Stimulated activated naive CD8-positive, alpha-beta T cell treated with anti-CD3 and anti-CD28 coated beads, Interleukin-15, amount 100 ng/mL, for 72 hours (primary cell): ENCODE results near the gene DBNDD1.
"Not testable (repeated sequence)": the region's sequence is repeated elsewhere in the genome, so short reads cannot be mapped to it uniquely, and the experiment has no call there.

ENCODE experiments used
- ATAC-seq: fragments of 150-1000 bp; cut with Tn5 transposase; 2 replicates; pipeline ENCODE4 v1.10.0; 2021; ENCODE audit warnings: mild to moderate bottlenecking, moderate library complexity
- DNase-seq, 2 donors: peaks; one replicate each; pipeline ENCODE4 v3.0.0; 2021 to 2022
- H3K27ac Mint-ChIP-seq, 2 donors: one replicate each; pipeline ENCODE4 v1.8.0; 2022; ENCODE audit warnings: mild to moderate bottlenecking in 2 of 2, mixed read lengths in 2 of 2, moderate library complexity in 2 of 2
- H3K27me3 Mint-ChIP-seq: one replicate; pipeline ENCODE4 v1.8.0; 2022; ENCODE audit warnings: mixed read lengths
- H3K4me1 Mint-ChIP-seq: one replicate; pipeline ENCODE4 v1.8.0; 2022; ENCODE audit warnings: mild to moderate bottlenecking, mixed read lengths
- H3K4me3 Mint-ChIP-seq, 2 donors: one replicate each; pipeline ENCODE4 v1.8.0; 2022; ENCODE audit warnings: mild to moderate bottlenecking in 2 of 2, mixed read lengths in 2 of 2, moderate library complexity in 1 of 2
- H3K9me3 Mint-ChIP-seq, 2 donors: one replicate each; pipeline ENCODE4 v1.8.0; 2022; ENCODE audit warnings: mixed read lengths in 2 of 2

DBNDD1 gene

DNA sequence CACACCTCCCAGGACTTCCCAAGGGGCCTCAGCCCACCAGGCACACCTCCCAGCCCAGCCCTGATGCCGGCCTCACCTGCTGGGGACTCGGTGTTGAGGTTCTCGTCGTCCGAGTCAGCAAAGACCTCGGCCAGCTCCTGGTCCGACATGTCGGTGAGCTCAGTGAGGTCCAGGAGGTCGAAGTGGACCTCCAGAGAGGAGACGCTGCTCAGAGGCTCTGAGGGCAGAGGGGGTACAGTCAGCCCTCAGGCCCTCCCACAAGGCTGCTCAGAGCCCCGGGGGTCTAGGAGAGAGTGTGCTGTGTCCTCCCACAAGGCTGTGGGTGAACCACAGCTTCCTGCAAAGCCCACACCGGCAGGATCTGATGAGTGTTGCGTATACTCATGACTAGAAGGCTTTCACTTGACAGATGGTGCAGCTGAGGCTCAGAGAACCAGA, 10.5 kb downstream of the DBNDD1 start:
- peak; percentile 98 for ATAC-seq
- Mint-ChIP-seq H3K4me1 (peaks cover 29% of the 10 kb centered on the region), H3K27ac (peak overlapping the region; percentile 70 to 96), H3K27me3 (peaks cover 8% of the 10 kb centered on the region), H3K4me3 (peak overlapping the region; percentile 83 to 86), H3K9me3 (no peaks in the 10 kb centered on the region)
- DNase-seq = peak; percentile 66 to 79

DNA sequence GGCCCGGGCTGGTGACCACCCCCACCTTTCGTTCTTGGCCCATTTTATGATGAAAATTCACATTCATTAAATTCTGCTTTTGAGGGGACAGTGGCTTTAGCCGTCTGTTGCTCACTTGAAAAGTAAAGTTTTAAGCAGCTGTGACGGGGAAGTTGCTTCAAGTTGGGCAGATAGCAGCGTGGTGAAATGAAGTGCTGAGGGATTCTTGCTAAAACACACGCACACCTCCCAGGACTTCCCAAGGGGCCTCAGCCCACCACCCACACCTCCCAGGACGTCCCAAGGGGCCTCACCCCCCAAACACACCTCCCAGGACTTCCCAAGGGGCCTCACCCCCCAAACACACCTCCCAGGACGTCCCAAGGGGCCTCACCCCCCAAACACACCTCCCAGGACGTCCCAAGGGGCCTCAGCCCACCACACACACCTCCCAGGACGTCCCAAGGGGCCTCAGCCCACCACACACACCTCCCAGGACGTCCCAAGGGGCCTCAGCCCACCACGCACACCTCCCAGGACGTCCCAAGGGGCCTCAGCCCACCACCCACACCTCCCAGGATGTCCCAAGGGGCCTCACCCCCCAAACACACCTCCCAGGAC, 11.5 kb downstream of the DBNDD1 start:
- ATAC-seq = not testable (repeated sequence)
- H3K4me1 Mint-ChIP-seq = peaks cover 23% of the 10 kb centered on the region

DNA sequence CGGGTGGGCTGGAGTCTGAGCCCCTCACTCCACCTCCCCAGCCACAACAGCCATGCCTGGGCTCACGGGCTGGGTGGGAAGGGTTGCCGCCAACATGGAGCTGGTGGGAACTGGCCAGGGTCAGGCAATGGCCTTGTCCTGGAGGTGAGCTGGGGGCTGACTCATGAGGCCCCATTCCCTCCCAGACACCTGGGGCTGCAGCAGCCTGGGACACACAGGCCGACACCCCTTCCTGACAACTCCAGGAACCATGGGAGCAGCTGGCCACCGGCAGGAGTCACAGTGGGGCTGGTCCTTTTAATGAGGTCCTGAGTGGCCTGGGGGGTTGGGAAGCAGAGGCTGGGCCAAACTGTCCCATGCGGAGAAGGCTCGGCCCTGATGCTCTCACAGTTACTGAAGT, 12.2 kb downstream of the DBNDD1 start:
- ATAC-seq (no peak), DNase-seq (no peak)
- Mint-ChIP-seq H3K4me3 (no peak overlapping the region), H3K4me1 (peaks cover 23% of the 10 kb centered on the region), H3K27me3 (no peaks in the 10 kb centered on the region), H3K9me3 (no peaks in the 10 kb centered on the region), H3K27ac (peak overlapping the region in 1 of 2 donors; percentile 37)

More for the DNA sequence above, 11.5 kb downstream of the DBNDD1 start:
- not testable (repeated sequence) for H3K4me3 Mint-ChIP-seq, DNase-seq, H3K27ac Mint-ChIP-seq, H3K9me3 Mint-ChIP-seq, H3K27me3 Mint-ChIP-seq

DNA sequence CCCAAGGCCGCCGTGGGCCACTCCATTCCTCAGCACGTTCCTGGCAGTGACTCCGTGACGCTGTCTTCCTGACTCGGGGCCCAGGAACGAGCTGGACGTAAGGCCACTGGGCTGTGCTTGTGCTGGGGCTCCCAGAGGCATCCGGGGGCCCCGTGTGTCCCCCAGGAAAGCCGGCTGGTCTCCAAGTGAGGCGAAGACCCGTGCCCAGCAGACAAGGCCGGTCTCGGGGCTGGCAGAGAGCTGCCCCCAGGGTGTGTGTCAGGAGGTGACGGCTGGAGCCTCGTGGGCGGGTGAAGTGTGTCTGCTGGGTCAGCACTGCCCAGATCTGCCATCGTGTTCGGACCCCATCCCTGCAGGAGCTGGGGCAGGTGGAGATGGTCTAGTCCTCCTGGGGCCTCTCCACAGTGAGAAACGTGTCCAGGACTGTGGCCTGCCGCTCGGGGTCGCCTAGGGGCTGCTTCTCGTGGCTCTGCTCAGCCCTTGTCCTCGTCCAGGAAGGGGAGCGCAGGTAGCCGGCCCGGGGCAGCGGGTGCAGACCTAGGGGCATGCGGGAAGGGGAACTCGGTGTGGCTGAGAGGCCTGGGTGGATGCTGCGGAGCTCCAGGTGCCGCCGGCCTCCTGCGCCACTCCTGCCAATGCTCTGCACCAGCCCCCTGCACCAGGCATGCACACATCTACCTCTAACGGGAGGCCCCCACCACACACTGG, 13.1 kb downstream of the DBNDD1 start:
- ATAC-seq (no peak), DNase-seq (no peak)

DNA sequence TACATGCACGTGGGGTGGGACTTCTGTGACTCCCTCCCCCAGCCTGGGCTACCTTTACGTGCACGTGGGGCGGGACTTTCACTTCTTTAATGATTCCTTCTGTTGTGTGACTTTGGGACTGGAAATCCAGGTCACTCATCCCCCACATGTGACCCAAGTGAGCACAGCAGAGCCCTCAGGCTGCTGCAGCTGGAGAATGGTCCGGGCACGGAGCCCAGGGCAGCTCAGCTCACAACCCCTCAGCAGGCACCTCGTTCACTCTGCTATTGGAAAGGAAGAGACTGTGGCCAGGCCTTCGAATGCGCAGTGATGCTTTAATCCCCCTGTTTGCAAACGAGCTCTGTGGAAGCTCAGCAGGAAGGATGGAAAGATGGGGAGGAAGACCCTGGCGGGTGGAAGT, 14.7 kb downstream of the DBNDD1 start:
- DNase-seq (no peak), ATAC-seq (no peak)
- Mint-ChIP-seq H3K4me1 (peaks cover 13% of the 10 kb centered on the region), H3K27ac (peak overlapping the region in 1 of 2 donors; percentile 61), H3K27me3 (no peaks in the 10 kb centered on the region), H3K9me3 (no peaks in the 10 kb centered on the region), H3K4me3 (no peak overlapping the region)

More for the DNA sequence above, 13.1 kb downstream of the DBNDD1 start:
- peaks cover 23% of the 10 kb centered on the region for H3K4me1 Mint-ChIP-seq
- H3K27me3 Mint-ChIP-seq = no peaks in the 10 kb centered on the region
- no peaks in the 10 kb centered on the region for H3K9me3 Mint-ChIP-seq
- no peak overlapping the region for H3K27ac Mint-ChIP-seq
- H3K4me3 Mint-ChIP-seq = no peak overlapping the region

DNA sequence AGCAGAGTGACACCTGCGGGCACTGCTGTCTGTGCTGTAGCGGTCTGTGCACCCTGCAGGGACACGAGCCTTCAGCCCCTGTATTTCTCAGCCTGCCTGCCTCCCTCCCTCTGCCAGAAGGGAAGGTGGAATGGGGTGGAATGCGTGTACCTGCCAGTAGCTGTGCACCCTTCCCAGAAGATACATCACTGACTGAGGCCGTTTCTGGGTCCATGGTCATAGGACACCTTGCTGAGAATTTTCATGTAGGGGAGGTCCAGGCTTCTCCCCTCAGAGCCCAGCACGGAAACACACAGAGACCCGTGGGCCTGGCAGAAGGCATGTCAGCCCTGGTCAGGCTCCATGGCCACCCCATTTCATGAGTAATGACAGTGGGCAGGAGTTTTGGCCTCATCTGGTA, 16.5 kb downstream of the DBNDD1 start:
- H3K4me1 Mint-ChIP-seq = peaks cover 6% of the 10 kb centered on the region
- no peak overlapping the region for H3K4me3 Mint-ChIP-seq
- ATAC-seq = no peak
- H3K27ac Mint-ChIP-seq = no peak overlapping the region
- no peak for DNase-seq
- H3K27me3 Mint-ChIP-seq = no peaks in the 10 kb centered on the region
- H3K9me3 Mint-ChIP-seq = no peaks in the 10 kb centered on the region

DNA sequence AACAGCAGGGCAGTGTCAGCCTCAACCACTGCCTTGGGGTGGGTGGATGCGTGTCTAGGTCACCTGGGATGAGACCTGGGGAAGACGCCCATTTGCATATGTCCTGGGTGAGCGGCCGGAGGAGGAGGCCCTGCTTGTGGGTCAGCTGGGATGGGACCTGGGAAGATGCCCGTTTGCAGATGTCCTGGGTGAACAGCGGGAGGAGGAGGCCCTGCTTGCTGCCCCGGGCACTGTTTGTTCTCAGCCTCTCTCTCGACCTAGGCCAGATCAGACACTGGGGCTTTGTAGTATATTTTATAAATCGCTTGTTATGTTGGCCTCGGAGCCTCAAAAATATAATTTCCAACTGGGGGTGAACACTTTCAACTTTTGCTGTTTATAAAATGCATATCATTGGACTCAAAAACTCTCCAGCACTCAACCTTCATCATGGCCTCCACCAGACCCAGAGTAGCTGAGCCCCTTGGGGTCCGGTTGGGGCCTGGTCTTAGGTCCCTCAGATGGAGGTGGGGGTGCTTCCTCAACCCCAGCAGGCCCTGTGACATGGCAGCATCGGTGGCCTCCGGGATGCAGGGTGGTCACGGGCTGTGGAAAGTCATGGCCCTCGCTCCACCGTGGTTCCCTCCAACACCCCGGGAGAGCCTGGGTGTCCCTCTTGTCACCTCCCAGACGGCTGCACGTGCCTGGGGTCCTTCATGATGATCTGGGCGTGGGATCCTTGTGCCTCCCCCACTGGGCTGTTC, 17.3 kb downstream of the DBNDD1 start:
- no peaks in the 10 kb centered on the region for H3K9me3 Mint-ChIP-seq
- no peaks in the 10 kb centered on the region for H3K27me3 Mint-ChIP-seq
- DNase-seq (no peak), ATAC-seq (no peak)
- H3K4me3 Mint-ChIP-seq = no peak overlapping the region
- H3K4me1 Mint-ChIP-seq = peaks cover 6% of the 10 kb centered on the region
- no peak overlapping the region for H3K27ac Mint-ChIP-seq

DNA sequence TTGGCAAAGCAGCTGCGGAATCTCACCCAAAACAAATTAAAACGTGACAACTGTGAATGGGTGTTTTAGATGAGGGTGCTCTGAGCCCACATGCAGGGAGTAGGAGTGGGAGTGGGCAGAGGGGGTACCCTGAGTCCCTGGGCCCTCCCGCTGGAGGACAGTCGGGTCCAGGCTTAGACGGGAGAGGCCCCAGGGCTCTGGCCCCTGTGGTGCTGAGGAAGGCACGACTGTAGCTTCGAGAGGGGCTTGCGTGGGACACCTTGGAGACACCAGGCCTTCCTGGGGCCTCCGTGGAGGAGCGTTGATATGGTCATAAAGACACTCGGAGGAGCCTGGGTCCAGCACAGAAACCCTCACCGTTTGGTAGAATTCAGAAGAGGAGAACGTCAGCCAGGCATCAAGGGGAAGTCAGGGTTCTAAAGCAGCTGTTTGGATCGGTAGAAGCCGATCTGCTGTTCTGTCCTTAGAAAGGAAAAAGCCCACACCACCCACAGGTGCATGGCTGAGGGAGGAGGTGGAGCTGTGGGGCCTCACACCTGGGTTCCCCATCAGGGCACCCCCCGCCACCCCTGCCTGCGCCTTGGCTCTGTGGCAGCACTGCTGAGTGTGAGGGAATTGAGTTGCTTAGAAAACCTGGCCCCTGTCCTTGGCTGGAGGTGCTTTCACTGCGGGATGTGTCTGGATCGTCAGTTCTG, 18.4 kb downstream of the DBNDD1 start:
- H3K4me1 Mint-ChIP-seq = peaks cover 9% of the 10 kb centered on the region
- H3K4me3 Mint-ChIP-seq = no peak overlapping the region
- no peak for DNase-seq
- peak overlapping the region; percentile 6 to 85 for H3K27ac Mint-ChIP-seq
- ATAC-seq = no peak
- no peaks in the 10 kb centered on the region for H3K27me3 Mint-ChIP-seq
- H3K9me3 Mint-ChIP-seq = no peaks in the 10 kb centered on the region

DNA sequence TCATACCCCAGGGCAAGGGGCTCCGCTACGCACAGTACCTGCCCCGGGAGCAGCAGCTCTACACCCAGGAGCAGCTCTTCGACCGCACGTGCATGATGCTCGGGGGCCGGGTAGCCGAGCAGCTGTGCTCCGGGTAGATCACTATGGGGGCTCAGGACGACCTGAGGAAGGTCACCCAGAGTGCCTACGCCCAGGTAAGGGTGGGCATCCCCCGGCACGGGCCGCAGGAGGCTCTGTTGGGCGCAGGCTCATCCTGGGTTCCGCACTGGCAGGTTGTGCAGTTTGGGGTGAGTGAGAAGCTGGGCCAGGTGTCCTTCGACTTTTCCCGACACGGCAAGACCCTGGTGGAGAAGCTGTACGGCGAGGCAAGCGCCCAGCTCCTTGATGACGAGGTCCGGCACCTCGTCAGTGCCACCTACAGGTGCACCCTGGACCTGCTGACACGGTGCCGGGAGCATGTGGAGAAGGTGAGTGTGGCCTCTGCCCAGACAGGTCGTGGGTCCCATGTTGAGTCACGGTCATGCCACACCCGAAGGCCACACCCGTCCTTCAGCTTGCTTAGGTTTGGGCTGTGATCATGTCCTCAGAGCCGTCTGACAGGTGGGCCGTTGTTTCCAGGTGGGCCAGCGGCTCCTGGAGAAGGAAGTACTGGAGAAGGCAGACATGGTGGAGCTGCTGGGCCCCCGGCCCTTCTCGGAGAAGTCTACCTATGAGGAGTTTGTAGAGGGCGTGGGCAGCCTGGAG, 19.3 kb downstream of the DBNDD1 start:
- H3K27ac Mint-ChIP-seq = peak overlapping the region in 1 of 2 donors; percentile 74
- peaks cover 15% of the 10 kb centered on the region for H3K4me1 Mint-ChIP-seq
- no peaks in the 10 kb centered on the region for H3K27me3 Mint-ChIP-seq
- H3K9me3 Mint-ChIP-seq = peaks cover 0 to 2% of the 10 kb centered on the region in 2 donors
- H3K4me3 Mint-ChIP-seq = no peak overlapping the region
- ATAC-seq (peak; percentile 16), DNase-seq (no peak)

DNA sequence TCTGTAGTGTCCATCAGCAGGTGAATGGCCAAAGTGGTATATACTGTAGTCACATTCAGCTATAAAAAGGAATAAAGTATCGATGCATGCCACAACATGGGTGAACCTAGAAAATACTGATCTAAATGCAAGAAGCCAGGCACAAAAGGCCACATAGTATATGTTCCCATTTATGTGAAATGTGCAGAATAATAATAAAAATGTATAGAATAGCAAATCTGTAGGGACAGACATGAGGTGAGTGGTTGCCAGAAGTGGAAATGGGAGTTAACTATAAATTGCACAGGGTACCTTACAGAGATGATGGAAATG, 23.1 kb downstream of the DBNDD1 start:
- no peaks in the 10 kb centered on the region for H3K27me3 Mint-ChIP-seq
- peaks cover 24% of the 10 kb centered on the region for H3K4me1 Mint-ChIP-seq
- peak overlapping the region in 1 of 2 donors; percentile 58 for H3K4me3 Mint-ChIP-seq
- H3K27ac Mint-ChIP-seq = peak overlapping the region; percentile 72 to 99
- DNase-seq (no peak), ATAC-seq (no peak)
- peaks cover 0 to 19% of the 10 kb centered on the region in 2 donors for H3K9me3 Mint-ChIP-seq

DNA sequence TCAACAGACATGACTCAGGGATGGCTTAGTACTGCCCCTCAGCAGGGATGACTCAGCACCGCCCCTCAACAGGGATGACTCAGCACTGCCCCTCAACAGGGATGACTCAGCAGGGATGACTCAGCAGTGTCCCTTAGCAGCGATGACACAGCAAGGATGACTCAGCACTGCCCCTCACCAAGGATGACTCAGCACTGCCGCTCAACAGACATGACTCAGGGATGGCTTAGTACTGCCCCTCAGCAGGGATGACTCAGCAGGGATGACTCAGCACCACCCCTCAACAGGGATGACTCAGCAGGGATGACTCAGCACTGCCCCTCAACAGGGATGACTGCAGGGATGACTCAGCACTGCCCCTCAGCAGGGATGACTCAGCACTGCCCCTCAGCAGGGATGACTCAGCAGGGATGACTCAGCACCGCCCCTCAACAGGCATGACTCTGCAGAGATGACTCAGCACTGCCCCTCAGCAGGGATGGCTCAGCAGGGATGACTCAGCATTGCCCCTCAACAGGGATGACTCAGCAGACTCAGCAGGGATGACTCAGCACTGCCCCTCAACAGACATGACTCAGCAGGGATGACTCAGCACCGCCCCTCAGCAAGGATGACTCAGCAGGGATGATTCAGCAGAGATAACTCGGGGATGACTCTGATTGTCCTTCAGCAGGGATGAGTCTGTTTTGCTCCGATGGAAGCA, 23.6 kb downstream of the DBNDD1 start:
- Mint-ChIP-seq H3K27ac (peak overlapping the region; percentile 72 to 99), H3K4me1 (peaks cover 24% of the 10 kb centered on the region), H3K4me3 (peak overlapping the region in 1 of 2 donors; percentile 58), H3K9me3 (peaks cover 0 to 19% of the 10 kb centered on the region in 2 donors)
- ATAC-seq (peak; percentile 18), DNase-seq (peak; percentile 43 to 68)
- not testable (repeated sequence) for H3K27me3 Mint-ChIP-seq

DNA sequence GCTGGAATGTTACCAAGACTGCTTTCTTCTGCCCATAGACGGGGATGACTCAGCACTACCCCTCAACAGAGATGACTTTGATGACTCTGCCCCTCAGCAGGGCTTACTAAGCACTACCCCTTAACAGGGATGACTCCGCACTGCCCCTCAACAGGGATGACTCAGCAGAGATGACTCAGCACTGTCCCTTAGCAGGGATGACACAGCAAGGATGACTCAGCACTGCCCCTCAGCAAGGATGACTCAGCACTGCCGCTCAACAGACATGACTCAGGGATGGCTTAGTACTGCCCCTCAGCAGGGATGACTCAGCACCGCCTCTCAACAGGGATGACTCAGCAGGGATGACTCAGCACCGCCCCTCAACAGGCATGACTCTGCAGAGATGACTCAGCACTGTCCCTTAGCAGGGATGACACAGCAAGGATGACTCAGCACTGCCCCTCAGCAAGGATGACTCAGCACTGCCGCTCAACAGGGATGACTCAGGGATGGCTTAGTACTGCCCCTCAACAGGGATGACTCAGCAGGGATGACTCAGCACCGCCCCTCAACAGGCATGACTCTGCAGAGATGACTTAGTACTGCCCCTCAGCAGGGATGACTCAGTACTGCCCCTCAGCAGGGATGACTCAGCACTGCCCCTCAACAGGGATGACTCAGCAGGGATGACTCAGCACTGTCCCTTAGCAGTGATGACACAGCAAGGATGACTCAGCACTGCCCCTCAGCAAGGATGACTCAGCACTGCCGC, 24.4 kb downstream of the DBNDD1 start:
- ATAC-seq, H3K27me3 Mint-ChIP-seq: not testable (repeated sequence)
- DNase-seq = peak; percentile 34 to 69
- Mint-ChIP-seq H3K4me1 (peaks cover 24% of the 10 kb centered on the region), H3K27ac (peak overlapping the region; percentile 57 to 99), H3K4me3 (peak overlapping the region in 1 of 2 donors; percentile 58), H3K9me3 (peaks cover 0 to 19% of the 10 kb centered on the region in 2 donors)

DNA sequence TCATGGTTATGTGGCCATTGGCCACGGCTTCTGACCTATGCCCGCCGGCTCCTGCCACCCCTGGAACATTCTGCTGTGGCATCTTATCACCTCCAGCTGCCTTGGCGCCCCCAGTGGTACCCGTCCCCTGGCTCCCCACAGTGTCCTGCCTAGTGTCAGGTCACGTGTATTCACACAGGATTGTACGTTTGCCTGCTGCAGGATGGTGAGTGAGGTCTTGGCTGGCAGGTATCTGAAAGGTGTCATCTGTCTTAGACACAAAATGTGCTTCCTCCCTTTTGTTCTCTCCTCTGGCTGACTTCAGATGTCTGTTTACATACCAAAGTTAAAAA, 24.9 kb downstream of the DBNDD1 start:
- Mint-ChIP-seq H3K4me3 (peak overlapping the region in 1 of 2 donors; percentile 58), H3K27ac (peak overlapping the region; percentile 57 to 99), H3K27me3 (no peaks in the 10 kb centered on the region), H3K4me1 (peaks cover 24% of the 10 kb centered on the region), H3K9me3 (peaks cover 0 to 19% of the 10 kb centered on the region in 2 donors)
- no peak for ATAC-seq
- no peak for DNase-seq

DNA sequence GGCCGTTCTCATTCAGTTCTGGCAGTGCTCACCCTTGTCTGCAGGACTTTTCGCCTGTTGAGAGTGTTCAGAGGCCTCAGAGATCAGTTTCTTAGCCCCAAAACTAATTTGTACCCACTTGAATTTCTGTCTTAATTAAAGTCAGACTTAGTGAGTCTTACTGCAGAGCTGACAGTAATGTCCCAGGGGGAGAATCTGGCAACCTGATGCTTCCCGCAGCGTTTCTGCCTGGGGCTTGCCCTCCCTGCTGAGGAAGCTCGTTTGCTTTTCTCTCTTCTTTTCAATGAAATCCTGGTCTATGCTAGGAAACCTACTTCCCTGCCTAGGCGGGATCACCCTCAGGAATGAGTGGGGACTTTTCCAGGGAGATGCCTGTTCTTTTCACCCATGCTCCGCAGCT, 25.3 kb downstream of the DBNDD1 start:
- Mint-ChIP-seq H3K4me3 (no peak overlapping the region), H3K9me3 (peaks cover 0 to 19% of the 10 kb centered on the region in 2 donors), H3K27me3 (no peaks in the 10 kb centered on the region), H3K4me1 (peaks cover 23% of the 10 kb centered on the region), H3K27ac (peak overlapping the region in 1 of 2 donors; percentile 99)
- no peak for ATAC-seq
- no peak for DNase-seq
